CD4-positive, alpha-beta T cell treated with Interleukin-6 at 100 ng/mL for 8 hours (primary cell): ENCODE results near the gene DHDH.

ENCODE experiments used
- DNase-seq: peaks from one replicate; pipeline ENCODE4 v3.0.0-alpha.2; 2020; ENCODE audit warnings: mixed read lengths, low spot score

The DHDH gene

DNA sequence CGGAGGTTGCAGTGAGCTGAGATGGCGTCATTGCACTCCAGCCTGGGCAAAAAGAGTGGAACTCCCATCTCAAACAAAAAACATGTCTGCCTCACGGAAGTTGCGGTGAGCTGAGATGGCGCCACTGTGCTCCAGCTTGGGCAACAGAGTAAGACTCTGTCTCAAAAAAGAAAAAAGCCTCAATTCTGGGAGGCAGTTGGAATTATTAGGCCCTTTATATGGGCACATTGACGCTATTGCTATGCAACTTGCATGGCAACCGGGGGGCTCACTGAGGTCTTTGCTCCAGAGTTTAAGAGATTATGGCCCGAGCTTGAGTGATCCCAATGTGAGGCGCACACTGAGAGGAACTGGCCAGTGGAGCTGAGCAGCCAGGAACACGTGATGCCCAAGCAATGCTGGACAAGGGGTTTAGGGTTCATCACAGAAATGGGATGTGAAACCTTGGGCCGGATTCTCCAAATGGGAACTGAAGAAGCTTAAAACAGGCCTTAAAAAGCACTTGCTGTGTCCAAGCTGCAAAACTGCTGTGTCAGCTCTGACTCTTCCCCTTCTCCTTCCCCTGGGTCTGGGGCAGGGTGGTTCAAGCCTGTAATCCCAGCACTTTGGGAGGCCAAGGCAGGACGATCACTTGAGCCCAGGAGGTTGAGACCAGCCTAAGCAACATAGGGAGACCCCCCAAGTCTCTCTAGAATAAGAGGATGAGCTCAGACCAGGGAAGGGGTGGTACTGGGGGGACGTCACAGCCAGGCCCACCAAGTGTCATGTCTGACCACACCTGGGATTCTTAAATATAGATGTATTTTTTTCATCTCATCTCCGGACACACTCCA, 34.1 kb downstream of the DHDH start:
- no peak for DNase-seq

DNA sequence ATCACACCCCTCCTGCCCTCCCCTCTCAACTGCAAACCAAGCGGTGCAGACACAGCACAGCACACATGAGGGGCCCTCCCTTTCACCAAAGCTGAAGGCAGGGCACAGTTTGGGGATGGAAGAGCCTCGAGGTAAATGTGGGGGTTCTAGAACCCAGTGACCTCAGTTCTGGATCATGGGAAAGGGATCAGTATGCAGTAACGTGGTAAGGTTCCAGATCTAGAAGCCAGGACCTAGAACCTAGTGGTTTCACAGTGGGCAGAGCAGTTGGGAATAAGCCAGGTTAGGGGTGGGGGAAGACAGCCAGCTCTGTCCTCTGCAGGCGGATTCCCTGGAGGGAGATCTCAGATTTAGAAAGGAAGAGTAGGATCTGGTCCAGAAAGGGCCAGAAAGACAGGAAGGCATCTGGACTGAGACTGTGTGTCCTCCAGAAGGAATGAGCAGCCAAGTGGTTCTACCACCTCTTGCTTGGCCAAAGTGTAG, 34.7 kb downstream of the DHDH start:
- no peak for DNase-seq

DNA sequence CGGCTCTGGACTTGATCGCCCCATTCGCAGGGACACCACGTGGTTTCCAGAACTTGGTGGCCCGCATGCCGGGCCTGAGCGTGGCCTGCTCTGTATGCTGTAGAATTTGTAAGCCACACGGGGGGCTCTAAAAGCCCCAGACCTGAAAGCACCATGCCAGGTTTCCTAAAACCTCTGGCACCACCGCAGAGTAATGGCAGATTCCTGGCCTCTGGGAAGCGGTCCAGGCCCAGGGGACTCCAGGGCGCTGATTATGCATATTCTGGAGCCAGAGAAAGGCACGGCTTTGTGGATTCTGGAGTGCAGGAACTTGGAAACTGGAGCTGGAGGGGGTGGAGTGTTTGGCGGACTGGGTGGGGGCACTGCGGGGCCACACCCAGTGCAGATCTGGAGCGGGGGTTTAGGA, 35.3 kb downstream of the DHDH start:
- DNase-seq: no peak

DNA sequence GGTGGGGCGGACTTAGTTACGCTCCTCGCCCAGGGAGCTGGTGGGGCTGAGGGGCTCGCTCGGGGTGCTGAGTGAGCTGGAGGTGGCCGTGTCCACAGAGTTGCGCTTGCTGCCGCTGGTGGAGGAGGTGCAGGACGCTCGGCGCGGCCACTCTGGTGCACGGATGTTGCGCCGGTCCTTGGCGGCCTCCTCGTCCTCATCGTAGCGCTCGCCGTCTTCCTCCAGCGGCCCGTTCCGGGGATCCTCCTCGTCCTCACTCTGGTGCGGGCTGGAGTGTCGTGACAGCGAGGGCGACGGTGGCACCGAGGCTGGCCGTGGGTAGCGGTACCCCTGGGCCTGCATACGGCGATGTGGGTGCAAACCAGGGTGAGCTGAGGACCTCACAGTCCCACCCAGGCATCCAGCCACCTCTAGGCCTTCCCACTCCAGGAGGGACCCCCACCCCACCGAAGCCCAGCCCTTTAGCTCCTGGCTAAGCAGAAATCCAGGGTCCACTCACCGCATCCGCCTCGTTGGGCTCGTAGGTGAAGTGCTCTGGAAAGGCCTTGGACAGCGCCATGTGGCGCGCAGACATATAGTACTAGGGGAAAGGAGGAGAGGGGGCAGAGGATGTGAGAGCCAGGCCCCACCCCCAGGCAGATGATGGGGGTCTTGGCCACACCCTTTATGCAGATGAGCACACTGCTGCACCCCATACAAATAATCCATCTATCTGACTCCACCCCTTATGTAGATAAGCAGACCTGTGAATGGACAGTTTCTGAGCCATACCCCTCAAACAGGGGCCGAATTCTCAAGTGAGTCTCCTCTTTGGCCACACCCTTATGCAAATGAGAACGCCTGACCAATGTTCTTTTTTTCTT, 36.0 kb downstream of the DHDH start:
- DNase-seq: no peak

DNA sequence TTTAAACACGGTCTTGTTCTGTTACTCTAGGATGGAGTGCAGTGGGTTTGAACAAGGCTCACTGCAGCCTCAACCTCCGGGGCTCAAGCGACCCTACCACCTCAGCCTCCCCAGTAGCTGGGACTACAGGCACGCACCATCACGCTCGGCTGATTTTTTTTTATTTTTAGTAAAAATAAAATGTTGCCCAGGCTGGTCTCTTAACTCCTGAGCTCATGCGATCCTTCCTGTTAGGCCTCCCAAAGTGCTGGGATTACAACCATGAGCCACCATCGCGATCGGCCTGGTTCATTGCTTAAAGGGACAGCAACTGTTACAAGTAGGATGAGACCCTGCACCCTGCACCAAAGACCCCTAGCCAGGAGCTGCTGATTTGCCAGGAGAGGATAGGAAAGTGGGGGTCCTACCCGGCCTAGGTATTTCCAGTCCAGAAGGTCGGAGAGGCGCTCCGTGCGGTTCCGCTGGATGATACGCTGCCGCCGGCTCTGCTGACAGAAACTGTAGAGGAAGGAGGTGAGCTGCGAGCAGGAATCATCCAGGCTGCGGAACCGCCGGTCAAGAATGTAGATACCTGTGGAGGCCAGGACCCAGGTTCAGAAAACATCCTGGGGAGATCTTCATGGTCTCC, 36.8 kb downstream of the DHDH start:
- no peak for DNase-seq

DNA sequence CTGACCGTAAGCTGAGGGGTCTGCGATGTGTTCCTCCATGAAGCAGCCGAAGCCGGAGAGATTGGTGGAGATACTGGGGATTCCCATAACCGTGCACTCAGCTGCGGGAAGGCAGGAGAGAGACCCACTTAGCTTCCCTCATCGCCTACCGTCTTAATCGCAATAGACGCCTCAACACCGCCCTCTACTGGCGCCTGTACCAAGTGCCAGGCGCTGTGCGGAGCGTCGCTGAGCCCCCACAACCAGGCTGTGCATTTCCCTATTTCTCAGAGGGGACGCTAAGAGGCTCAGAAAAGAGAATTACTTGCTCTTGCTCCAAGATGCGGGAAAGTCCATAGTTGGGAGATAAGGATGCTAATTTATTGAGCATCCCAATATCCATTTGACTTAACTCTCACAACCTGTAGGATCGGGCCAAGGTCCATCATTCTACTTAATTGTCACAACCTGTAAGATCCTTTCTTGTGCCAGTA, 37.5 kb downstream of the DHDH start:
- DNase-seq: peak; percentile 73

DNA sequence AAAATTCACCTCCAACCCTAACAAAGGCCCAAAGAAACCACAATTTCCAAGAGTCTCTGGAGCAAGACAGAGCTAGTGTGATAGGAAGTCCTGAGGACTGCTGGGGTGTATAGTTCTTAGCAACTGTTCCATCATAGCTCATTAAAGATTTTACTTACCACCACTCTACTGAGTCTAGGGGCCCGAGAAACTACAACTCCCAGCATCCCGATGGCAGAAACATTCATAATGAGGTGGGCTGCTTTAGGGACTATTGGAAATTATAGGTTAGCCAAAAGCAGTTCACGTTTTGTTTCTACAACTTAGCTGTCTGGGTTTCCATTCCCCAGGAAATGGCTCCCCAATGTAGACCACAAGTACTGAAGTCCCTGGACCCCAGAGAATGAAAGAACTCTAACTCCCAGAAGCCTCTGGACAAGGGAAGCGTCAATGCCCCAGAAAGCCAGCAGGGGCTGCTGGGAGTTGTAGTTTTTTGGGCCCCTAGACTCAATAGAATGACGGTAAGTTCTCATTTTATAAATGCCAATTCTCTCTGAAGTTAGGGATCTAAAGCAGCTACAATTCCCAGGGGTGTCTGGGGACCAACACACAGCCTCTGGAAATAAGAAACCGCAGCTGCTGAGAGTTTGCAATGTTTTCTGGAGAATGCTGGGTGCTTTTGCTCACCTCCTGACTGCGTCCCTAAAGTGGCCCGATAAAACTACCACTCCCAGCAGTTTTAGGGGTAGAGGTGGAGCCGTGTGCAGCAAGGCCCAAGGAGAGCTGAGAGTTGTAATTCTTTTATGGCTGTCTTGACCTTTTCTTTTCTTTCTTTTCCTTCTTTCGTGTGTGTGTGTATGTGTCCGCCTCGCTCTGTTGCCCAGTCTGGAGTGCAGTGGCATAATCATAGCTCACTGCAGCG, 42.7 kb downstream of the DHDH start:
- no peak for DNase-seq

DNA sequence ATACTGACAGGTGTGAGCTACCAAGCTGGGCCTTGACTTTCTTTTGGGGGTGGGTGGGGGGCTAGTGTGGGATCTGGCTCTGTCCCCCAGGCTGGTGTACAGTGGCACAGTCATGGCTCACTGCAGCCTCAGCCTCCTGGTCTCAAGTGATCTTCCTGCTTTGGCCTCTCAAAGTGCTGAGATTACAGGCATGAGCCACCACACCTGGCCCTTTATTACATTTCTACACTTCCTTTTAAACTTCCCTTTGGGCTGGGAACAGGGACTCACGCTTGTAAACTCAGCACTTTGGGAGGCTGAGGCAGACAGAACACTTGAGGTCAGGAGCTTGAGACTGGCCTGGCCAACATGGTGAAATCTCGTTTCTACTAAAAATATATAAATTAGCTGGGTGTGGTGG, 43.6 kb downstream of the DHDH start:
- DNase-seq: no peak

DNA sequence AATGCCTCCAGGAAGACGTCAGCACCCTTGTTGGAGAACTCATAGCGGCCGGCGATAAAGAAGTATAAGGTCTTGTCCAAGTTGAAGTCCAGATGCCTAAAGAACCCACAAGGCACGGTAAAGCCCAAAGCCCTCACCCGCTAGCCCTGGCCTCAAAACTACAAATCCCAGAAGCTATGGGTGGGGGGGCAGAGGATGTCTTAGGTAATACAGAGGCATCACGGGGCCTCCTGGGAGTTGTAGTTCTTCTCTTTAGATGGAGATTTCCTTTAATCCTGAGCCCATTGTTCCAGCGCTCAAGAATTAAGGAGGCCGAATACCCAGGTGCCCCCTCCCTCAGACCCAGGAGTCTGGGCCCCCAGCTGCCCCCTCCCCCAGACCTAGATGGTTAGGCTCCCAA, 48.8 kb downstream of the DHDH start:
- DNase-seq: no peak

DNA sequence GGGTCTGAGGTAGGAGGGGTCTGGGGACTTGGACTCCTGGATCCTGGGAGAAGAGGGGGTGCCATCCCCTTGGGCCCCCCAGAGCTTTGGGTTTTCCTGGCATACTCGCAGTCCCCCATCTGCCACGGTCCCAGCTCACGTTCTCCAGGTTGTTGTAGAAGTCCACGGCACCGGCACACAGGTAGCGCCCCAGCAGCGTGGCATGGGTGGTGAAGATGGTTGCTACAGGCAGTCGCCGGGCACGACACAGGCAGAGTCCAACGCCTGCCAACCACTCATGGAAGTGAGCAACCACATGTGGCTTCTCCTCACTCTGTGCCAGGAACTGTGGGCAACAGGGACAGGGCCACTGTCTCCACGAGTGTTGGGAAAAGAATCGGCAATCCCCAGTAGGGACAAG, 52.2 kb downstream of the DHDH start:
- DNase-seq: no peak

DNA sequence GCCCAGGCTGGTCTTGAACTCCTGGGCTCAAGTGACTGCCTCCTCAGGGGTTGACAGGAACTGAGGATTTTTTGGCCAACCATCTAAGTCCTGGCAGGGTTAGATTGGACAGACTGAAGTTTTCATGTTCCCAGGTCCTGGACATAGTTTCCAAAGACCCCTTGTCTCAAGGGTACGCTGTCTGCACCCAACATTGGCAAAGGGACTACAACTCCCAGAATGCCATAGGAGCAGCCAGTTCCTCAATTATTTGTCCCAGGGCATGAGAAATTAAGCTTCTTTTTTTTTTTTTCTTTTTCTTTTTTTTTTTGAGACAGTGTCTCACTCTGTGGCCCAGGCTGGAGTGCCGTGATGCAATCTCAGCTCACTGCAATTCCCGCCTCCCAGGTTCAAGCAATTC, 52.7 kb downstream of the DHDH start:
- DNase-seq: no peak

DNA sequence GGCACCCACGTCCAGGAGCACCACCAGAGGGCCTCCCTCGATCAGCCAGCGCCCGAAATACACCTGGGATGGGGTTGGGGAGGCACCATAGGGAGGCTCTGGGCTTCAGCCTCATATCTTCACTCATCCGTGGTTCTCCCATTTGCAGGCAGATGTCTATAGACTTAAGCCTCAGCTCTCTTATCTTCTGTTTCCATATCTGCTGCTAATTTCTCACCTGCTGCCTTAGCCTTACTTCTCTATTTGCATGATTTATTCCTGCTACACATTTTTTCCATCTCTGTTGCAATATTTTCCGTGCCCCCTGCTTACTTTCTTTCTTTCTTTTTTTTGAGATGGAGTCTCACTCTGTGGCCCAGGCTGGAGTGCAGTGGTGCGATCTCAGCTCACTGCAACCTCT, 53.8 kb downstream of the DHDH start:
- DNase-seq: no peak

DNA sequence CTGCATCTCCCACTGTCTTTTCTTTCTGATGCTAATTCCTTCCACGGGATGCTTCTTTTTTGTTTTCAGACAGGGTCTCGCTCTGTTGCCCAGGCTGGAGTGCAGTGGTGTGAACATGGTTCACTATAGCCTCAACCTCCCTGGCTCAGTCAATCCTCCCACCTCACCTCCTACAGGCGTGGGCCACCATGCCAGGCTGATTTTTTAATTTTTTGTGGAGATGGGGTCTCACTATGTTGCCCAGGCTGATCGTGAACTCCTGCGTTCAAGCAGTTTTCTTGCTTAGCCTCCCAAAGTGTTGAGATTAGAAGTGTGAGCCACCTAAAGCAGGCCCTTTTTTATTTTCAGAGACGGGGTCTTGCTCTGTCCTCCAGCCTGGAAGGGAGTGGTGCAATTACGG, 54.8 kb downstream of the DHDH start:
- no peak for DNase-seq

DNA sequence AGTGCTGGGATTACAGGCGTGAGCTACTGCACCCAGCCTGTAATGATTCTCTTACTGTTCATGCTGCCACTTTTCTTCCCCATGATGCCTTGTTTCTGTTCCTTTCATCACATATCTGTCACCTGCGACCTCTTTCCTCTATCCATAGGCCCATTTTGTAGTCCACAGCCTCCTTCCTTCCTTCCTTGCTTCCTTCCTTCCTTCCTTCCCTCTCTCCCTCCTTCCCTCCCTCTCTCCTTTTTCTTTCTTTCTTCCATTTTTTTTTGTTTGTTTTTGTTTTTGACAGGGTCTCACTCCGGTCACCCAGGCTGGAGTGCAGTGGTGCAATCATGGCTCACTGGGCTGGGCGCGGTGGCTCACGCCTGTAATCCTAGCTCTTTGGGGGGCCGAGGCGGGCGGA, 55.4 kb downstream of the DHDH start:
- no peak for DNase-seq

DNA sequence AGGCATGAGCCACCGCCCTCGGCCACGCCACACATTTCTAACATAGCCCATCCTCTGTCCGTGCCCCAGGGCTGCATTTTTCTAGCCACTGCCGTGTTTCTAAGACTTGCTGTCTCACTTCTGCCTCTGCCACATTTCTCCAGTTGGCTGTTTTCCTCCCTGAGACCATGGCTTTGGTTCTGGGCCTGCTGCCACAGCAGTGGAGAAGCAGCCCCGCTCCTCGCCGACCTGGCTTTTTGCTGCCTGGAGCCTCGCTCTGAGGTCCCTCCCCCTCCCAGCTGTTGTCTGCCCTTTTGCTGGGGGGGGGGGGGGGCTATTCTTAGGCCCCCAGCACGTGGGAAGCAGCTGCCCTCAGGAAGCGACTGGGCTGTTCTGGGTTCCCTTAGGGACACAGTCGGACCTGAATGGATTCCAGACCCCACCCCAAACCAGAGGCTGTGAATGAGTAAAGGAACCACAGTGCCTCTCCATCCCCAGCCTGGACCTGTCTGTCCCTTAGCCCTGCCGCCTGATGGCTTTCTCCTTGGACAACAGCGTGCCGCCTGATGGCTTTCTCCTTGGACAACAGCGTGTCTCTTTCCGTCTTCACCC, 56.3 kb downstream of the DHDH start:
- DNase-seq: no peak

DNA sequence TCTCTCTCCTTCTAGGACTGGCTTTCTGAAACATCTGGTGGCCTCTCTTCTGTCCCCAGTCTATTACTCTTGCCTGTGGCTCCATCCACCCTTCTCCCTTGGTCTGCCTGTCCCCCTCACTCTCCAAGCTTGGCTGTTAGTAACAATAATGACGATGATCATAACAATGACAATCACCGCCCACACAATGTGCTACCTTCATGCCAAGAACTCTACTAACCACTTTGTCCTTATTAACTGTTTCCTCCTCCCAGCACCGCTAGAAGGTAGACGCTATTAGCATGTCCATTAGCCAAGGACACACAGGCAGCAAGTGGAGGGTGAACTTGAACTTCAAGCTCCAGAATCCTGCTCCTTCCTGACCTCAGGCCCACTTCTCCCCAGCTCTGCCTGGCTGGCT, 56.9 kb downstream of the DHDH start:
- no peak for DNase-seq

DNA sequence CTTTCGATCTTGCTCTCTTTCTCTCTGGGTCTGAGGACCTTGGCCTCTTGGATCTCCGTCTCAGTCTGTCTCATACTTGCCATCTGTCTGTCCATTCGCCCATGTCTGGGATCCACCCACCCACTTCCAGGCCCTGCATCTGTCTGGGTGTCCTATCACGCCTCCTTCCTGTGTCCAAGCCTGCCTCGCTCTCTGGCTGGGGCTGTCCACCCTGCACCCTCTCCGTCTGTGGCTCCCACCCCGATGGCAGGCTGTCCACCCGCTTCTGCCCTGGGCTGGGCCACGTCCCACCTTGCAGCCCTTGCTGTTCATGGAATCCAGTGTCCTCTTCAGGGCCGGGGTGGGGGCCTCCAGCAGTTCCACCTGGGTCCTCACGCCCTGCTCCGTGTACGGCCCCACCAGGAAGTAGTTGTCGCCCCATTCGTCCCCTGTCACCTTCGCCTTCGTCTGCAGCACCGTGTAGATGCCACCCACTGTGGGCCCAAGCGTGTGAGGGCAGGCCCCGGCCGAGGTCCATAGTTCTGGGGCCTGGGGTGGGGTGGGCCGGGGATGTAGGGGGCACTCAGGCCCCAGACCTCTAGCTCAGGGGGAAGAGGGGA, 57.6 kb downstream of the DHDH start:
- DNase-seq: no peak

DNA sequence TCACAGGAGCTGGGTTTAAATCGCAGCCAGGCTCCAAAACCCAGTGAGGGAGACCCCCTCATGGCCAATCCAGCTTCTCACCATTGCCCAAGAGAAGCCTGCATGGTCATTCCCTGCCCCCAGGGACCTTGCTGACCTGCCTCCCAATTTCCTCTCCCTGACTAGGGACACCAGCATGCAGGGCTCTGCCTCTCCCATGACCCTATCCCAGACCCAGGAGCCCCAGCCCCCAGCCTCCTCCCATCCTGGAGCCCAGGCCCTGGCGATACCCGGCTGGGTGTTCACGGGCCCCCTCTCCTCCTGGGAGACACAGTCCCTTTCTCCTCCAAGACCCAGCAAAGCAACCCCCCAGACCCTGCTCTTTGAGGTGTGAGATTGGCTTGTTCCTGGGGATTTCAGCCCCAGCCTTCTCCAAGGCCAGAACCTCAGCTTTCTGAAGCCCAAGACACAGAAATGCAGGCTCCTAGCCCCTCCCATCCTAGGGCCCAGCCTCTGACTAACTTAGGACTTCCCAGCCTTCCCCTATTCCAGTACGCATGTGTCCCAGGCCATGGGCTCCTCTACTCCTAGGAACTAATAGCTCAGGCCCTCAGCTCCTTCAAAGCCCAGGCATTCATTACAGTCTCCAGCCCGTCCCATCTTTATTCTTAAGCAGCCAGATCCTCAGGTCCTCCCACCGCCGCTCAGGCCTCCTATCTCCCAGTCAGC, 58.5 kb downstream of the DHDH start:
- DNase-seq: no peak

DNA sequence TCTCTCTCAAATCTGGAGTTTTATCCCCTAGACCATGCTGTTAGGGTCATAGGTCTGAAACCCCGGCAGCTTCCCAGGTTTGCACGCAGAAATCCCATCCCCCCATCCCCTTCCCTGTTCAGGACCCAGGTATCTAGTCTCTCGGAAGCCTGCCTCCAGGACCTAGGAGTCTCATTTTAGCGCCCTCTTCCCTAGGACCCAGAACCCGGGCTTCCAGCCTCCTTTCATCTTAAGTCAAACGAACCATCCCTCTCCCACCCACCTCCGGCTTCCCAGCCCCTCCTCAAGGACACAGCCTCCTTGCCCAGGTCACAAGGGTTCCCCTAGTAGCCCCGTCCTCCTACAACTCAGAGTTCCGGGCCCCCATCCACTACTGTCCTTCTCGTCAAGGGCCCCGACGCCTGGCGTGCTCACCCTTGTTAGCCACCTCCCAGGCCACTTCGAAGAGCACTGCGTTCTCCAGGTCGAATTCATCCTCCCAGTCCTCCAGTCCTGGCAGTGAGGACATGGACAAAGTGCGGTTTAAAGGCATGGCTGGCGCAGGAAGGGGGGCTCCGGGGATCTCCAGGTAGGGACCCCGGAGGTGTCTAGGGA, 59.2 kb downstream of the DHDH start:
- DNase-seq: no peak
